ENCODE measurements around the gene LRP11. TPM values are rescaled to one million over a fixed set of nuclear protein-coding genes. Genes with fewer than 3 reads are reported as not detected.

The LRP11 gene
- total and polyA plus RNA-seq, 9 of the 15 experiments (the other 6 are each of a cell fraction or from before 2014, with no cell fraction given) = 0.51 to 3.5 (median 2.4) TPM

- H2AFZ ChIP-seq (ENCODE audit: low read depth, low read length) = no peak overlapping the region
- no peak for ATAC-seq
- ChIA-PET CTCF (ENCODE audit: low intra/inter-chr PET ratio) (no interaction called here), POLR2A (interaction anchor here (0.7 to 0.9 kb wide), 2 partner anchors 14 to 284 kb away, joined by 3 read pairs; no protein-coding TSS in a partner anchor)
- no peak for DNase-seq (ENCODE audit: extremely low read depth in 1 of 4, low spot score in 3 of 4)
- H3K9me3 ChIP-seq (replicated peaks; ENCODE audit: control insufficient read depth, insufficient read depth, low read depth, low read length) = no peaks in the 10 kb centered on the region
- no peaks in the 10 kb centered on the region for H3K9me1 ChIP-seq (ENCODE audit: control insufficient read depth, insufficient read depth, low read length)
- BruUV-seq (replicated peaks) = no TSS peak
- FAIRE-seq = no peak
- no peaks in the 10 kb centered on the region for H4K20me1 ChIP-seq (replicated peaks; ENCODE audit: control insufficient read depth, insufficient read depth, low read length)
- H3K9ac ChIP-seq (ENCODE audit: insufficient read depth in 1 of 2, low read depth in 2 of 2, low read length in 2 of 2) = no peak overlapping the region
- TF ChIP-seq NFIC (IDR thresholded peaks at IDR 0.05) (no peak), CREB3 (tag; conservative IDR thresholded peaks at IDR 0.05; ENCODE audit: low read depth) (no peak), BACH1 (tag; IDR thresholded peaks at IDR 0.05) (no peak)
- no peaks in the 10 kb centered on the region for H3K79me2 ChIP-seq (ENCODE audit: control insufficient read depth, insufficient read depth, low read length)
- H3K27me3 ChIP-seq (ENCODE audit: control insufficient read depth in 2 of 2, insufficient read depth in 2 of 2, low read length in 2 of 2) = peaks cover 10 to 13% of the 10 kb centered on the region in 2 experiments; a peak in 3 of 5 replicates
- H3K4me2 ChIP-seq (ENCODE audit: insufficient read depth, low read length) = no peak overlapping the region
- no peak overlapping the region for H3K4me3 ChIP-seq
- WGBS (ENCODE audit: insufficient coverage, low coverage, missing lambda C conversion rate) = 42% methylated on average over 12 of the region's 12 CpGs
- peaks cover 2 to 4% of the 10 kb centered on the region in 2 experiments; a peak in 4 of 5 replicates for H3K4me1 ChIP-seq (replicated peaks in 1 of 2; ENCODE audit: control insufficient read depth in 2 of 2, insufficient read depth in 2 of 2, low read length in 2 of 2)
- in situ Hi-C loops (cut with MboI) (no loop called here), intact Hi-C loops (cut with micrococcal nuclease) (no loop called here)
- H3K36me3 ChIP-seq (ENCODE audit: control insufficient read depth, insufficient read depth, low read length) = no peaks in the 10 kb centered on the region
- H3K27ac ChIP-seq (ENCODE audit: extremely low read depth, low read depth, low read length) = no peak overlapping the region
Measured at GRCh38 chr6:149852881-149853280, 11.3 kb downstream of the LRP11 start.

- Histone ChIP-seq H3K4me3 (no peak overlapping the region), H2AFZ (ENCODE audit: low read depth, low read length) (no peak overlapping the region), H3K9me1 (ENCODE audit: control insufficient read depth, insufficient read depth, low read length) (no peaks in the 10 kb centered on the region), H4K20me1 (replicated peaks; ENCODE audit: control insufficient read depth, insufficient read depth, low read length) (peaks cover 3% of the 10 kb centered on the region), H3K9ac (ENCODE audit: insufficient read depth in 1 of 2, low read depth in 2 of 2, low read length in 2 of 2) (no peak overlapping the region), H3K9me3 (replicated peaks; ENCODE audit: control insufficient read depth, insufficient read depth, low read depth, low read length) (no peaks in the 10 kb centered on the region), H3K36me3 (ENCODE audit: control insufficient read depth, insufficient read depth, low read length) (no peaks in the 10 kb centered on the region), H3K27ac (ENCODE audit: extremely low read depth, low read depth, low read length) (no peak overlapping the region), H3K79me2 (ENCODE audit: control insufficient read depth, insufficient read depth, low read length) (no peaks in the 10 kb centered on the region), H3K4me2 (ENCODE audit: insufficient read depth, low read length) (no peak overlapping the region), H3K4me1 (replicated peaks in 1 of 2; ENCODE audit: control insufficient read depth in 2 of 2, insufficient read depth in 2 of 2, low read length in 2 of 2) (peaks cover 4% of the 10 kb centered on the region in 2 experiments; a peak in 4 of 5 replicates), H3K27me3 (ENCODE audit: control insufficient read depth in 2 of 2, insufficient read depth in 2 of 2, low read length in 2 of 2) (peaks cover 10 to 13% of the 10 kb centered on the region in 2 experiments; a peak in 3 of 5 replicates)
- WGBS (ENCODE audit: insufficient coverage, low coverage, missing lambda C conversion rate) = 3% methylated on average over 6 of the region's 6 CpGs
- CTCF ChIA-PET (ENCODE audit: low intra/inter-chr PET ratio) = no interaction called here
- no peak for DNase-seq (ENCODE audit: extremely low read depth in 1 of 4, low spot score in 3 of 4)
- intact Hi-C loops (cut with micrococcal nuclease) = no loop called here
- ATAC-seq = peak; percentile 37; the same call in 2 of the 3 replicates
- in situ Hi-C loops (cut with MboI) = no loop called here
- POLR2A ChIA-PET = interaction anchor here (0.7 kb wide), 1 partner anchor 283 kb away, joined by 3 read pairs; no protein-coding TSS in a partner anchor
- BruUV-seq (replicated peaks) = no TSS peak
- FAIRE-seq = no peak
- TF ChIP-seq NFIC (IDR thresholded peaks at IDR 0.05) (peak; percentile 15; the same call in 1 of the 2 replicates), SMARCB1 (IDR thresholded peaks at IDR 0.05; ENCODE audit: insufficient read length, low read depth) (no peak), TEAD4 (IDR thresholded peaks at IDR 0.05; ENCODE audit: low read length) (peak; percentile 61), TEAD4 (CRISPR knock-in tag; IDR thresholded peaks at IDR 0.05; ENCODE audit: borderline replicate concordance) (no peak), HOXB6 (CRISPR knock-in tag; IDR thresholded peaks at IDR 0.05; ENCODE audit: borderline replicate concordance) (no peak), TCF3 (CRISPR knock-in tag; IDR thresholded peaks at IDR 0.05) (peak; percentile 62), RFX1 (IDR thresholded peaks at IDR 0.05) (no peak), CXXC5 (CRISPR knock-in tag; IDR thresholded peaks at IDR 0.05) (peak; percentile 65), SPI1 (IDR thresholded peaks at IDR 0.05; ENCODE audit: borderline replicate concordance, low read depth, low read length) (peak; percentile 95), HDAC2 (IDR thresholded peaks at IDR 0.05) (peak; percentile 96), FOXA3 (CRISPR knock-in tag; conservative IDR thresholded peaks at IDR 0.05 in 1 of 2, IDR thresholded peaks at IDR 0.05 in 1 of 2) (peak in 1 of 2 experiments; percentile 71; a peak in 2 of 4 replicates), KDM1A (IDR thresholded peaks at IDR 0.05) (peak; percentile 97 to 98), DNMT1 (IDR thresholded peaks at IDR 0.05) (no peak), TGIF2 (CRISPR knock-in tag; IDR thresholded peaks at IDR 0.05) (no peak), SMAD4 (CRISPR knock-in tag; conservative IDR thresholded peaks at IDR 0.05) (0 out of 2 replicates have a peak, but pooled peaks have one; percentile 39), EP400 (IDR thresholded peaks at IDR 0.05) (no peak)
Measured at GRCh38 chr6:149852180-149852579, 12.0 kb downstream of the LRP11 start.
